Dermis microvascular lymphatic vessel endothelial cell (primary cell): ENCODE measurements around the gene OXSR1. TPM values are rescaled to one million over a fixed set of nuclear protein-coding genes. Genes with fewer than 3 reads are reported as not detected.
"Not testable (repeated sequence)": the region's sequence is repeated elsewhere in the genome, so short reads cannot be mapped to it uniquely, and the experiment has no call there.

Source experiments
- DNase-seq, 2 donors: peaks; one replicate each; pipeline versions ENCODE4 v3.0.0 to v3.0.0-alpha.2; 2010; ENCODE audit warnings: low read depth in 2 of 2
- total RNA-seq: library from RNA; depleted of rRNA; stranded (reverse); fragments of >200 nt; gene quantifications from 2 replicates; pipeline ENCODE4 v1.2.1, GENCODE V29; 2014

OXSR1 gene
- total RNA-seq, 1 donor from 2014 or later = 28.2 TPM

DNA sequence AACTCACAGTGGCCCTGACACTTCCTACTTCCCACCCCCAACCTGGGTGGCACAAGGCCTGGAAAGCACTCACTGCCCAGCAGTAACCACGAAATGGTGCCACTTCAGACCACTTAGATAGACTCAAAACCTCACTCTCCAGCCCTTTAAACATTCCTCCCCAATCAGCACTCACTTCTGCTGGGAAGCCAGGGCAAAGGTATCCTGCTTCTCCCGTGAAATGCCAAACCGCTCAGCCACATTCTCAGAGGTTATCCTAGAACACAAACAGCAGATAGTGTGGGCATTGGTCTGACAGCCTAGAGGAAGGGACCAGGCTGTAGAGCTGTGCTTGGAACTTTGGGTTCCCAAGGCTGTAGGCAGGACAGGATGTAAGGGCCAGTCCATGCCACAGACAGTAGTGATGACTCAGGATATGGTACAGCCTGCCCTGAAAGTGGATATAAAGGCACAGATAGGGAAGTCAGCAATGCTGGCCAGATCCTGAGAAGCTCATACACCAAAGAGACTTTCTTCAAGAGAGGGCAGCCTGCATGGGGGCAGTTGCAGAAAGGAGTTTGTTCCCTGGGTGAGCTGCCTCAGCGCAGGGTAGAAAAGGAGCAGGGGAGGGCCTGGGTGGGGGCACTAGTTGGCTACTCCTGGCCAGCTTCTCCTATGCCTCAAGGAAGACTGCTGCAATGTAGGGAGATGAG is 37.6 kb upstream of the OXSR1 start:
- DNase-seq = no peak

DNA sequence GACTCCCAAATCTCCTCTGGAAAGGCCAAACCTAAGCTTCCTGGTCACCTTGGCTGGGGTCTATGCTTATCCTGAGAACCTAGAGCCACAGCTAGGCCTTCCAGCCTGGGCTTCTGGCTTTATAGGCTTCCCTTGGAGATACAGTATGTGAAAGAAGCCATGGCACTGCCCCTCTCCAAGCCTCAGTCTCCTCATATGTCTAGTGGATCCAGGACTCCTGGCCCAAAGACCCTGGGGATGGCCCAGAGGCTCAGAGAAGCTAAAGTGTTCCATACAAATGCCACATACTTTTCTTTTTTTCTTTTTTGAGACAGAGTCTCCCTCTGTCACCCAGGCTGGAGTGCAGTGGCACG is 37.1 kb upstream of the OXSR1 start:
- no peak for DNase-seq

DNA sequence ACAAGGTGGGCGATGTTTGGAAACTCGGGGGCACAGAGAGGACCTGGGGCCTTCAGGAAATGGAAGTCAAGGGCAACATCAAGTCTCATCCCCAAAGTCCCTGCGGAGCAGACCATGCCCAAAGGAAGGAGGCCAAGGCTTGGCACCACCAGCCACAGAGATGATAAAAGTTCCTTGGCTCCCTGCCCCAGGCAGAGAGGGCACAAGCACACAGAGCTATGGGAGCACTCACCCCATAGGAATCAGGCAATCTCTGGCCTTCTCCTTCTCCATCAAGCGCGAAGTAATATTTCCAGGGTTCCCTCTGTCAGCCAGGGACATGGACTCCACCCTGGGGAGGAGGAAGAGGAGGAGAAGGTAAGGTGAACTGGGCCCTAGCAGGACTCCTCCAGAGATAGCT is 36.3 kb upstream of the OXSR1 start:
- no peak for DNase-seq

DNA sequence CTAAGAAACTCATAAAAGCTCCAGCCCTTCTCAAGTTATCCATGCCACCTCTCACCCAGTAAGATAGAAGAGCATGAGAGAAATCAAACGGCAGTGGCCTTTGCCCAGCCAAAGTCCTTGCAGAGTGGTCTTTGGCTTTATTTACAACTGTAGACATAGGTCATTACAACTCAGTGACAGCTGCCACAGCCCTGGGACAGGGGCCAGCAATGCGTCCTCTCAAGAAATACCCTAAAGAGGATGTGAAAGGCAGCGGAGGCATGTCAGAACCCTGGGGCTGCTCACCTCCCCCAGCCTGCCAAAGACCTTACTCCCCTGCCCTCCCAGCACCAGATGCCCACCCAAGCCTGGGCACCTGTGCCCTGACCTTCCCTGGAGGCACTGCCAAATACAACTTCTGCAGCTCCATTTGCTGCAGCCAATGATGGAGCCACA is 34.7 kb upstream of the OXSR1 start:
- DNase-seq = no peak

DNA sequence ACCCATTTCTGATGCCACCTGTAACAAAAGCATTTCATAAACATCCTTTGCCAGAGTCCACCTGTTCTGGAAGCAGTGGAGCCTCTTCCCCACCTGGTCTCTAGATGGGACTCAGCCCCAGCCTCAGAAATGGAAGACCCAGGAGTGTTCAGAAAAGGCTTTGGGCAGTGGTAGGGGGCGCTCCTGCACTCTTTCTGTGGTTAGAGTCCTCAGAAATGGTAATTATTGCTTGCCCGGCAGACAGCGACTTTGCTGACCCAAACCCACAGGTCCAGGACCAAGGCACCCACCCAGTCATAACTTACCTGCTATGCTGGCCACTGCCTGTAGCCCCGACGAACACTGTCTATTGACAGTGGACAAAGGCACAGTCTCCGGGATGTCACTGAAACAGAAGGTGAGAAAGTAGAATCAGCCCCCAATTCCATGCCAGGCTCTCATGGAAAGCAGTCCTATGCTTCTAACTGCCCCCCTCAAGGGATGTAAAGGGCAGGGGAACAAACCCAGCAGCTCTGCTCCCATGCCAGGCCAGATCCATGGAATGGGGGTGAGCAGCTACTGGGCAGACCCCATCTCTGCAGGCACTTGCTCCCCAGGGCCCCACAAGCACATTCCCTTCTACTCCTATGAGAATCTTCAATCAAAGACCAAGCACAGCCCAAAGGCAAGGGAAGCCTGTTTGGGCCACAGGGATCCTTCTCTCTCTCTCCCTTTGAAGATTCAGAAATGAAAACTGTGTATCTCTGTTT is 33.5 kb upstream of the OXSR1 start:
- DNase-seq = peak in 1 of 2 donors; percentile 65

DNA sequence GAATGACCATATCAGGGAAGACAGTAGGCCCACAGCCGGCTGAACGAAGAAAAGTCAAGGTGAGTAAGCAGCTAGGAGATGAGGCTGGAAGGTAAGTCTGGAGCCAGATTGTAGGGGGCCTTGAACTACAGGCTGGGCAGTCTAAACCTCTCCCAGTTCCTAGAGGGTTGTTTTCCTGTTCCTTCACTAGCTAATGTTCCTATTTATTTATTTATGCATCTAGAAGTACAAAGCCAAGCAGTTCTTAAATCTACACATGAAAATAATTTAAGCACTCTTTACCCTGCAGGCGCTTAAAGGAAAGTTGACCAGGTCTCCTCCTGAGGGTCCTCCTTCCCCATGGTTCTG is 32.2 kb upstream of the OXSR1 start:
- DNase-seq = no peak

DNA sequence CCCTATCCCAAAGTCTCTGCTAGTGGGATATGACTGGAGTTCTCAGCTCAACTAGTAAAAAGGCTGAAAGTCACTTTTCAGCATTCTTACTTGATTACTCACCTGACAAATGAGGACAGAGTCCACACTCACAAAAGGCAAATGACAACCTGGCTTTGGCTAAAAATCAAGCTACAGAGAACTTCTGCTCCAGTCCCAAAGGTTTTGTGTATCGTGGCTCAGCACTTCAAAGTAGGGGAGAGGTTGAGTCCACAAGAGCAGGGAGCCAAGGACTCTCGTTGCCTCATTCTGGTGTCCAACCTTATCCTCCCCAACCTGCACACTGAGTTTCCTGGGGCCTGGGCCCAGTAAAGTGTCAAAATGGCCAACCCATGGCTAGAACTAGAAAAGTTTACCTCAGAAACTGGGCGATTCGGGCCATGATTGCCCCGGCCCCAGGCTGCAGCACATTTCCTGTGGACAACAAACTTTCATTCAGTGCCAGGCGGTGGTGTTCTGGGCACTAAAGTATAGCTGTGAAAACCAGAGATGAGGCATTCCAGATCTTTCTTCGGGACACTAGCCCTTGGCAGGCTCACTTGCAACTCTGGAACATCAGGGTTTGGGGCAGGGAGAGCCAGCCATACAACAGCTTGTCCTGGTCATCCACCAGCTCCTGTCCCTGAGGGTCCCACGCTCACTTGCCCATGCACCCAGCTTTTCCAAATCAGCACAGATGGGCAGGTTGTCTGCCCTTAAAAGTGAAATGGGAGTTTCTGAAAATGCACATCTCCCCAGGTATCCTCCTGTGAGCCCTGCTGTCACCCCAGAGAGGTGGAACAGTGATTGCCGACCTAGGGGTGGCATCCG is 31.6 kb upstream of the OXSR1 start:
- DNase-seq = no peak

DNA sequence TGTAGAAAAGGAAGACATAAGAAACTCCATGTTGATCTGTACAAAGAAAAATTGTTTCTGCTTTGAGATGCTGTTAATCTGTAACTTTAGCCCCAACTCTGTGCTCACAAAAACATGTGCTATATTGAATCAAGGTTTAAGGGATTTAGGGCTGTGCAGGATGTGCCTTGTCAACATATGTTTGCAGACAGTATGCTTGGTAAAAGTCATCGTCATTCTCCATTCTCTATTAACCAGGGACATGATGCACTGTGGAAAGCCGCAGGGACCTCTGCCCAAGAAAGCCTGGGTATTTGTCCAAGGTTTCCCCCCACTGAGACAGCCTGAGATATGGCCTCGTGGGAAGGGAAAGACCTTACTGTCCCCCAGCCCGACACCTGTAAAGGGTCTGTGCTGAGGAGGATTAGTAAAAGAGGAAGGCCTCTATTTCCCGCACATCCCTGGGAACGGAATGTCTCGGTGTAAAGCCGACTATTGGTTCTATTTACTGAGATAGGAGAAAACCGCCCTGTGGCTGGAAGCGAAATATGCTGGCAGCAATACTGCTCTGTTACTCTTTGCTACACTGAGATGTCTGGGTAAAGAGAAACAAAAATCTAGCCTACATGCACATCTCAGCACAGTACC is 30.7 kb upstream of the OXSR1 start:
- not testable (repeated sequence) for DNase-seq

DNA sequence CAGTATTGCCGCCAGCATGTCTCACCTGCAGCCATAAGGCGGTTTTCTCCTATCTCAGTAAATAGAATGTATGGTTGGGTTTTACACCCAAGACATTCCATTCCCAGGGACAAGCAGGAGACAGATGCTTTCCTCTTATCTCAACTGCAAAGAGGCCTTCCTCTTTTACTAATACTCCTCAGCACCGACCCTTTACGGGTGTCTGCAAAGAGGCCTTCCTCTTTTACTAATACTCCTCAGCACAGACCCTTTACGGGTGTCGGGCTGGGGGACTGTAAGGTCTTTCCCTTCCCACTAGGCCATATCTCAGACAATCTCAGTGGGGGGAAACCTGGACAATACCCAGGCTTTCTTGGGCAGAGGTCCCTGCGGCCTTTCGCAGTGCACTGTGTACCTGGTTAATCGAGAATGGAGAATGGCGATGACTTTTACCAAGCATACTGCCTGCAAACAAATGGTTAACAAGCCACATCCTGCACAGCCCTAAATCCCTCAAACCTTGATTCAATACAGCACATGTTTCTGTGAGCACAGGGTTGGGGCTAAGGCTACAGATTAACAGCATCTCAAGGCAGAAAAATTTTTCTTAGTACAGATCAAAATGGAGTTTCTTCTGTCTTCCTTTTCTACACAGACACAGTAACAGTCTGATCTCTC is 29.6 kb upstream of the OXSR1 start:
- not testable (repeated sequence) for DNase-seq

DNA sequence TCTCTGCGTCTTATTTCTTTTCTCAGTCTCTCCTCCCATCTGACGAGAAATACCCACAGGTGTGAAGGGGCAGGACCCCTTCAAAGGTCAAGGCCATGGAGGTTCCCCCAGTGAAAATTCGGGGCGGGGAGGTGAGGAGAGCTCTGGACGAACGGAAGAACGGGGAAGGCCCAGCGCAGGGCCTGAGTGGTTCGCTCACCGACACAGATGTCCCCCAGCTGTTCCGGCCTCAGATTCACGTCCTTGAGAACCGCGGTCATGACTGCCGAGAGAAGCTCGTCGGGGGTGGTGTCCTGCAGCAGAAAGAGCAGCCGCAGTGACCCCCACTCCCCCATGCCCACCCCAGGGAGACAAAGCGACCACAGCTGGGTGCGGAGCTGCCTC is 29.0 kb upstream of the OXSR1 start:
- DNase-seq = peak in 1 of 2 donors; percentile 26

DNA sequence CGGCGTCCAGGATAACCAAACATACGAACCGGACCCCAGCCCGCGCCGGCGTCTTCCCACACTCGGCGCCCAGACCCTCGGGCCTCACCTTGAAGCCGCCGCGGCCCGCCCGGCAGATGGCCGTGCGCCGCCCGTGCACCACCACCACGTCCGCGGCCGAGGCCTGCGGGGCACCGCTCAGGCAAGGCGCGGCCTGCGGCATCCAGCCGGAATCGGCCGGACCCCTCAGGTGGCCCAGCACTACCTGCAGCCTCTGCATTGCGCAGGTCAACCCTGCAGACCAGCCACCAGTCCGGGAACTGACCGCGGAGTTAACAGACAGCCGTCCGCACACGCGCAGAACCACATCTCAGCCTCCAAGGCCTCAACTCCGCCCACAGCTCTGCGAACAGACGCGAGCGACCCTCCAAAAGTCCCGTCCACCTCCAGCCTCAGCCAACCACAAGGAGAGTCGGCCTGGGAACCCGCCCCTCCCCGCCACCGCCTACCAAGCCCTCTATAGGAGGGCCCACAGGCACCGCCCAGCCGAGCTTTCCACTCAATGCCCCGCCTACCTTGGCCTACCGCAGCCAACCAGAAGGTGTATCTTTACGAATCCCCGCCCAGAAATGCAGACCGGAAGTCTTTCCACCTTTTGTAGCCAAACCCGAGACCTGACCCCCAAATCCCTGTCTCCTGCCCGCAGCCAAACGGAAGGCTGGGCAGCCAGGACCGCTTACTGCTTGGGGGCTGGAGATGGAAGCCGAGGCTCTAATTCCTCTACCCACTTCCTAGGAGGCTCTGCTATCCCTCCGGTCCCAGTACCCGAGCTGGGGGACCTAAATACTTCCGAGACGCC is 28.3 kb upstream of the OXSR1 start, which contains the start of gene ACAA1:
Gene ACAA1 (minus strand): TSS at position 351 of the 838 bp plus-strand sequence. CDS start 92 bp downstream, at position 259.
- peak; percentile 97 to 99 for DNase-seq

DNA sequence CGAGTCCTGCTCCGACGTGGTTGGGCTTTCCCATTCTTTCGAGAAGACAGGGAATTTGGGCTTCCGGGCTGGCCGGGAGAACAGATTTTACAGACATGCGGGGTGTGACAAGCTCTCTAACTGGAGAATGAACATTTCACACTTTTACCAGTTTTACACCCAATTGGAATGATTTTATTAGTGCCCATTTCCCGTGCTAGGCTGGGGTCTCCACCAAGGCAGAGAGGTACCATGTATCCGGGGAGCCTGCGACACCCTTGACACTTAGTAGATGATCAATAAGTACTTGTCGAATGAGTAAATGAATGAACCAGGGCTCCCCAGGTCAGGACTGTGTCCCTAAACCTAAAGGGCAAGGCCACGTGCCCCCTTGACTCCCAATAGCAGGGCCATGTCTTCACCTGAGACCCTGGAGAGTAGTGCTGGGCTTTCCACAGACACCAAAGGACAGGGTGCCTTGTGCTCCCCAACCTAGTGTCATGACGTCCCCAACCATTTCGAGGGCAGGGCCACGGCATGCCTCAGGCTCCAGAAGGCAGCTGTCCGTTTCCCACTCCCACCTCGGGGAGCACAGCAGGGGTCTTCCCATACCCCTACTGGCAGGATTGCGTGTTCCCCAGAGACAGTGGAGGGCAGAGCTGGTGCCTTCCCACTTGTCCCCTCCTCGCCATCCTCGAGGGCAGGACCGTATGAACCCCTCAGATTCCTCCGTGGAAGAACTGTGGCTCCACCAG is 27.6 kb upstream of the OXSR1 start:
- peak in 1 of 2 donors; percentile 9 for DNase-seq

DNA sequence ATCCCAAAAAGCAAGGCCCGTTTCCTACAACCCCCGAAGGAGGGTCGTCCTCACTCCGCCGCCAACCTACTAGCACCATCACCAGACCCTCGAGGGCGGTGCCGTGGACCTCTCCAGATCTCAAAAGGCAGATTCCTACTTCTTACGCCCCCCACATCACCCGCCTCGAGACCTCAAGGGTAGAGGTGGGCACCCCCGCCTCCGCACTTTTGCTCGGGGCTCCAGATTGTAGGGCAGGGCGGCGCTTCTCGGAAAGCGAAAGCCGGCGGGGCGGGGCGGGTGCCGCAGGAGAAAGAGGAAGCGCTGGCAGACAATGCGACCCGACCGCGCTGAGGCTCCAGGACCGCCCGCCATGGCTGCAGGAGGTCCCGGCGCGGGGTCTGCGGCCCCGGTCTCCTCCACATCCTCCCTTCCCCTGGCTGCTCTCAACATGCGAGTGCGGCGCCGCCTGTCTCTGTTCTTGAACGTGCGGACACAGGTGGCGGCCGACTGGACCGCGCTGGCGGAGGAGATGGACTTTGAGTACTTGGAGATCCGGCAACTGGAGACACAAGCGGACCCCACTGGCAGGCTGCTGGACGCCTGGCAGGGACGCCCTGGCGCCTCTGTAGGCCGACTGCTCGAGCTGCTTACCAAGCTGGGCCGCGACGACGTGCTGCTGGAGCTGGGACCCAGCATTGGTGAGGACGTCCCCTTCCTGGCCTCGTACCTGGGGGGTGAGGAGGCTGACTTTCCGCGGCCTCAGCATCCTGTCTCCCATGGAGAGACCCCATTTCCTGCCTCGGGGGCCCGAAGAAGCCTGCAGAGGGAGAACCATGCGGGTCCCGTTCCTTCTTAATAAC is 26.8 kb upstream of the OXSR1 start, which contains the start of gene MYD88:
Gene MYD88 (plus strand): TSS at position 313 of the 842 bp plus-strand sequence. CDS start 40 bp downstream, at position 353.
- DNase-seq = peak in 1 of 2 donors; percentile 69

DNA sequence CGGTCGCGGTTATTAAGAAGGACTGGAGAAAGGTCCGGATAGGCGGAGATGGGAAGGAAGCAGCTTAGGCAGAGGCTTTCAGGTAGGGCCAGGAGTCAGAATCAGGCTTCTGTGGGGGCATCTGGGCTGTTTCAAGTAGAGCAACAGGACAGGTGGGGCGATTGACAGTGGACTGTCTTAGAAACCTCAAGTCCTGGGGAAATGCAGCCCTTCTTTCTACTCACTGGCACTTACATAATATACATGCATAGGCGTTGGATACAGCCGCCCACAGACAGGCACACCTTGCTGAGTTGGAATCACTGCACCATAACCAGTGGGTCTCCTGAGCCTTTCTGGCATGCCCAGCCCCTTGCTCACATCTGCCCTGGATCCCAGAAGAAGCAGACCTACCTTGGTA is 26.1 kb upstream of the OXSR1 start:
- DNase-seq = no peak

DNA sequence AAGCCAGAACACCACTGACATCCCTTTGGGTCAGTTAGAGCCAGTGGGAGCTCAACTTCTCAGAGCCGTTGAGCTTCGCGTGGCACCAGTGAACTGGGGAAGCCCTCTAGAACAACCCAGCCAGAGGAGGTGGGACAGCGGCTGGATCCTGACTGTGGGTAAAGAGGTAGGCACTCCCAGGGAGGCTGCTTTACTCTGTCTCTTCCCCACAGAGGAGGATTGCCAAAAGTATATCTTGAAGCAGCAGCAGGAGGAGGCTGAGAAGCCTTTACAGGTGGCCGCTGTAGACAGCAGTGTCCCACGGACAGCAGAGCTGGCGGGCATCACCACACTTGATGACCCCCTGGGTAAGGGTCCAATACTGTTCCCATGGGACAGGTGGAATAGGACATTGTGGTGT is 25.7 kb upstream of the OXSR1 start:
- no peak for DNase-seq

DNA sequence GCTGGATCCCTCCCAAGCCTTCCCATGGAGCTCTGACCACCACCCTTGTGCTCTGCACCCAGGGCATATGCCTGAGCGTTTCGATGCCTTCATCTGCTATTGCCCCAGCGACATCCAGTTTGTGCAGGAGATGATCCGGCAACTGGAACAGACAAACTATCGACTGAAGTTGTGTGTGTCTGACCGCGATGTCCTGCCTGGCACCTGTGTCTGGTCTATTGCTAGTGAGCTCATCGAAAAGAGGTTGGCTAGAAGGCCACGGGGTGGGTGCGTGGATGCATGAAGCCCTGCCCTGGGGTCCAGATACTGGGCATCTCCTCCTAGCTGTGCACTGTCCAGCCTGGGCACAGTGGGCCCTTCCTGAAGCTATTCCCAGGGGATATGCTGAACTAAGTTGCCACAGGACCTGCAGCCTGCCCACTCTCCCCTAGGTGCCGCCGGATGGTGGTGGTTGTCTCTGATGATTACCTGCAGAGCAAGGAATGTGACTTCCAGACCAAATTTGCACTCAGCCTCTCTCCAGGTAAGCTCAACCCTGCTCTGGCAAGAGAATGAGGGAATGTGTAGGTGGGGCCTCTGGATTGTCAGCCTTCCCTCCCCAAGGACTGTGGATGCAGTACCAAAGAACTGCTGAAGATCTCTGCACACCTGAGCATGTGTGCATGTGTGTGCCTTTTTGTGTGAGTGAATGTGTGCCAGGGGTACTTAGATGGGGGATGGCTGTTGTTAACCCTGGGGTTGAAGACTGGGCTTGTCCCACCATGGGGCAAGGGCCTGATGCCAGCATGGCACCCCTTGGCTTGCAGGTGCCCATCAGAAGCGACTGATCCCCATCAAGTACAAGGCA is 24.8 kb upstream of the OXSR1 start:
- DNase-seq = no peak

DNA sequence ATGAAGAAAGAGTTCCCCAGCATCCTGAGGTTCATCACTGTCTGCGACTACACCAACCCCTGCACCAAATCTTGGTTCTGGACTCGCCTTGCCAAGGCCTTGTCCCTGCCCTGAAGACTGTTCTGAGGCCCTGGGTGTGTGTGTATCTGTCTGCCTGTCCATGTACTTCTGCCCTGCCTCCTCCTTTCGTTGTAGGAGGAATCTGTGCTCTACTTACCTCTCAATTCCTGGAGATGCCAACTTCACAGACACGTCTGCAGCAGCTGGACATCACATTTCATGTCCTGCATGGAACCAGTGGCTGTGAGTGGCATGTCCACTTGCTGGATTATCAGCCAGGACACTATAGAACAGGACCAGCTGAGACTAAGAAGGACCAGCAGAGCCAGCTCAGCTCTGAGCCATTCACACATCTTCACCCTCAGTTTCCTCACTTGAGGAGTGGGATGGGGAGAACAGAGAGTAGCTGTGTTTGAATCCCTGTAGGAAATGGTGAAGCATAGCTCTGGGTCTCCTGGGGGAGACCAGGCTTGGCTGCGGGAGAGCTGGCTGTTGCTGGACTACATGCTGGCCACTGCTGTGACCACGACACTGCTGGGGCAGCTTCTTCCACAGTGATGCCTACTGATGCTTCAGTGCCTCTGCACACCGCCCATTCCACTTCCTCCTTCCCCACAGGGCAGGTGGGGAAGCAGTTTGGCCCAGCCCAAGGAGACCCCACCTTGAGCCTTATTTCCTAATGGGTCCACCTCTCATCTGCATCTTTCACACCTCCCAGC is 24.0 kb upstream of the OXSR1 start:
- DNase-seq = no peak
